ENCODE results near the gene ADGRG6. TPM values are rescaled to one million over a fixed set of nuclear protein-coding genes. Genes with fewer than 3 reads are reported as not detected.

ADGRG6 gene
- total RNA-seq, 1 experiment from 2014 or later: 259 TPM

GRCh38 chr6:142296975-142297604 is 4.7 kb upstream of the ADGRG6 start:
- in situ Hi-C loops (cut with HindIII; ENCODE audit: low pct_unique_long_range_greater_than_20kb, low sequenced_read_pairs) (no loop called here), intact Hi-C loops (cut with micrococcal nuclease; ENCODE audit: unreplicated experiment) (no loop called here)
- Histone ChIP-seq H3K27ac (ENCODE audit: low read length) (peak overlapping the region; percentile 100), H3K27me3 (ENCODE audit: control insufficient read depth, insufficient read depth, low read length) (no peaks in the 10 kb centered on the region), H3K36me3 (ENCODE audit: control insufficient read depth, insufficient read depth, low read length) (no peaks in the 10 kb centered on the region), H3K4me1 (ENCODE audit: control insufficient read depth, insufficient read depth, low read length) (peaks cover 19% of the 10 kb centered on the region), H3K9me3 (ENCODE audit: control insufficient read depth, insufficient read depth, low read depth, low read length) (no peaks in the 10 kb centered on the region; the same call in 1 of the 2 replicates), H3K4me3 (ENCODE audit: low read depth in 2 of 2, low read length in 2 of 2) (no peak overlapping the region)
- DNase-seq (ENCODE audit: low read depth, low spot score): no peak
- ATAC-seq: no peak
- POLR2A ChIA-PET: no interaction called here
- CTCF ChIA-PET: no interaction called here
- BruUV-seq (replicated peaks): no TSS peak
- TF ChIP-seq SIN3A (IDR thresholded peaks at IDR 0.05; ENCODE audit: borderline replicate concordance, insufficient read depth, low read depth, low read length): no peak

GRCh38 chr6:142297605-142297995 is 4.2 kb upstream of the ADGRG6 start:
- ChIA-PET POLR2A (no interaction called here), CTCF (no interaction called here)
- Histone ChIP-seq H3K4me3 (ENCODE audit: low read depth in 2 of 2, low read length in 2 of 2) (no peak overlapping the region), H3K4me1 (ENCODE audit: control insufficient read depth, insufficient read depth, low read length) (peaks cover 19% of the 10 kb centered on the region), H3K36me3 (ENCODE audit: control insufficient read depth, insufficient read depth, low read length) (no peaks in the 10 kb centered on the region), H3K9me3 (ENCODE audit: control insufficient read depth, insufficient read depth, low read depth, low read length) (no peaks in the 10 kb centered on the region; the same call in 1 of the 2 replicates), H3K27ac (ENCODE audit: low read length) (peak overlapping the region; percentile 100), H3K27me3 (ENCODE audit: control insufficient read depth, insufficient read depth, low read length) (no peaks in the 10 kb centered on the region)
- ATAC-seq (no peak), DNase-seq (ENCODE audit: low read depth, low spot score) (no peak)
- no TSS peak for BruUV-seq (replicated peaks)
- in situ Hi-C loops (cut with HindIII; ENCODE audit: low pct_unique_long_range_greater_than_20kb, low sequenced_read_pairs): no loop called here
- intact Hi-C loops (cut with micrococcal nuclease; ENCODE audit: unreplicated experiment): no loop called here
- TF ChIP-seq POLR2AphosphoS5 (IDR thresholded peaks at IDR 0.05; ENCODE audit: low read depth, low read length) (no peak), CTCF (IDR thresholded peaks at IDR 0.05) (no peak), TCF7L2 (IDR thresholded peaks at IDR 0.05; ENCODE audit: low read depth, low read length) (no peak), SIN3A (IDR thresholded peaks at IDR 0.05; ENCODE audit: borderline replicate concordance, insufficient read depth, low read depth, low read length) (no peak), REST (IDR thresholded peaks at IDR 0.05; ENCODE audit: insufficient read depth in 1 of 2, low read depth in 2 of 2, low read length in 1 of 2) (no peak)

GRCh38 chr6:142297996-142298753 is 3.6 kb upstream of the ADGRG6 start:
- in situ Hi-C loops (cut with HindIII; ENCODE audit: low pct_unique_long_range_greater_than_20kb, low sequenced_read_pairs) (no loop called here), intact Hi-C loops (cut with micrococcal nuclease; ENCODE audit: unreplicated experiment) (no loop called here)
- no TSS peak for BruUV-seq (replicated peaks)
- Histone ChIP-seq H3K36me3 (ENCODE audit: control insufficient read depth, insufficient read depth, low read length) (no peaks in the 10 kb centered on the region), H3K27me3 (ENCODE audit: control insufficient read depth, insufficient read depth, low read length) (no peaks in the 10 kb centered on the region), H3K4me1 (ENCODE audit: control insufficient read depth, insufficient read depth, low read length) (peaks cover 19% of the 10 kb centered on the region), H3K9me3 (ENCODE audit: control insufficient read depth, insufficient read depth, low read depth, low read length) (no peaks in the 10 kb centered on the region; the same call in 1 of the 2 replicates), H3K27ac (ENCODE audit: low read length) (peak overlapping the region; percentile 100), H3K4me3 (ENCODE audit: low read depth in 2 of 2, low read length in 2 of 2) (no peak overlapping the region)
- no peak for ATAC-seq
- ChIA-PET POLR2A (interaction anchor here (0.6 kb wide), 1 partner anchor 56 kb away, joined by 5 read pairs; no protein-coding TSS in a partner anchor), CTCF (no interaction called here)
- DNase-seq (ENCODE audit: low read depth, low spot score): peak; percentile 88
- TF ChIP-seq SIN3A (IDR thresholded peaks at IDR 0.05; ENCODE audit: borderline replicate concordance, insufficient read depth, low read depth, low read length): no peak
- TF ChIP-seq REST (IDR thresholded peaks at IDR 0.05; ENCODE audit: insufficient read depth in 1 of 2, low read depth in 2 of 2, low read length in 1 of 2): no peak
- no peak for TF ChIP-seq CTCF (IDR thresholded peaks at IDR 0.05)
- TF ChIP-seq POLR2AphosphoS5 (IDR thresholded peaks at IDR 0.05; ENCODE audit: low read depth, low read length): no peak
- TF ChIP-seq TCF7L2 (IDR thresholded peaks at IDR 0.05; ENCODE audit: low read depth, low read length): no peak
